Upper lobe of left lung (tissue), 6 donors: ENCODE measurements around the gene RNF212B. TPM values are rescaled to one million over a fixed set of nuclear protein-coding genes. Genes with fewer than 3 reads are reported as not detected.
"Not testable (repeated sequence)": the region's sequence is repeated elsewhere in the genome, so short reads cannot be mapped to it uniquely, and the experiment has no call there.

Source experiments
- ATAC-seq, 2 donors: fragments of 200-7000 bp; cut with Tn5 transposase; one replicate each; pipeline ENCODE4 v1.9.1; 2022; ENCODE audit warnings: mild to moderate bottlenecking in 2 of 2, moderate library complexity in 2 of 2; ENCODE audit not compliant: low FRiP score in 2 of 2
- DNase-seq, 2 donors: peaks; one replicate each; pipeline ENCODE4 v3.0.0-alpha.2; 2019 to 2020
- H3K27ac ChIP-seq, 4 donors: fragments of 200-600 bp; sonication (generic); one replicate each; pipeline ENCODE4 v1.5.1; 2016 to 2019
- H3K27me3 ChIP-seq, 4 donors: fragments of 200-600 bp; sonication (generic); one replicate each; pipeline ENCODE4 v1.5.1; 2017 to 2019
- H3K36me3 ChIP-seq, 4 donors: fragments of 200-600 bp; sonication (generic); one replicate each; pipeline ENCODE4 v1.5.1; 2016 to 2019
- H3K4me1 ChIP-seq, 4 donors: fragments of 200-600 bp; sonication (generic); one replicate each; pipeline ENCODE4 v1.5.1; 2018 to 2019
- H3K4me3 ChIP-seq, 4 donors: fragments of 200-600 bp; sonication (generic); one replicate each; pipeline ENCODE4 v1.5.1; 2017 to 2019; ENCODE audit warnings: mild to moderate bottlenecking in 2 of 4, moderate library complexity in 1 of 4
- H3K9me3 ChIP-seq, 4 donors: fragments of 200-600 bp; sonication (generic); one replicate each; pipeline ENCODE4 v1.5.1; 2018 to 2019
- CTCF ChIP-seq, 6 experiments: fragments of 450-650 bp in 4 of 6; fragments of 200-600 bp in 2 of 6; sonication (generic) in 2 of 6; IDR thresholded peaks; one replicate each; pipeline ENCODE4 v1.5.1; 2016 to 2019; ENCODE audit warnings: antibody characterized with exemption in 6 of 6
- EP300 ChIP-seq, 4 donors: sonication (generic); formaldehyde crosslinking; IDR thresholded peaks; one replicate each; pipeline ENCODE4 v1.5.1; 2017; ENCODE audit warnings: antibody characterized with exemption in 4 of 4, control low read depth in 2 of 4
- POLR2A ChIP-seq, 4 donors: fragments of 450-650 bp; IDR thresholded peaks; one replicate each; pipeline ENCODE4 v1.5.1; 2016 to 2017; ENCODE audit warnings: antibody characterized with exemption in 4 of 4, mild to moderate bottlenecking in 2 of 4
- POLR2AphosphoS5 ChIP-seq, 2 donors: sonication (generic); formaldehyde crosslinking; IDR thresholded peaks; one replicate each; pipeline ENCODE4 v1.5.1; 2017; ENCODE audit warnings: antibody characterized with exemption in 2 of 2
- WGBS, 2 donors: methylation state at CpG; one replicate each; pipeline ENCODE4 v1.1.5; 2017 to 2018; 5-methylcytosine and 5-hydroxymethylcytosine counted together
- total RNA-seq, 6 donors: library from RNA; depleted of rRNA in 4 of 6; stranded (reverse); fragments of >200 nt in 4 of 6; gene quantifications; one replicate each; pipeline versions ENCODE4 v1.1.0 to v1.2.1, GENCODE V29; 2016 to 2021
- donor health status: DM: no; HTN: no; CAD: no; lungs with moderate emphysema.
- donor health status: DM: no; HTN: yes; CAD: no; lungs with severe emphysema.

RNF212B gene
- total RNA-seq, result not detected

GRCh38 chr14:23237772-23238594 is at the start of gene RNF212B:
TSS of gene RNF212B (plus strand) at chr14:23237936. CDS start at chr14:23240346, 2,410 bp downstream.
- Histone ChIP-seq H3K4me1 (peaks cover 0 to 10% (median 6%) of the 10 kb centered on the region in 4 donors), H3K27ac (peak within 1 kb of the TSS in 1 of 4 donors; percentile 52), H3K4me3 (peak within 1 kb of the TSS in 3 of 4 donors; percentile 21 to 38 (median 27)), H3K9me3 (no peaks in the 10 kb centered on the region), H3K27me3 (no peaks in the 10 kb centered on the region), H3K36me3 (no peaks in the 10 kb centered on the region)
- peak in 1 of 2 donors; percentile 43 for TF ChIP-seq POLR2AphosphoS5 (IDR thresholded peaks at IDR 0.05)
- no peak for TF ChIP-seq POLR2A (IDR thresholded peaks at IDR 0.05)
- TF ChIP-seq CTCF (IDR thresholded peaks at IDR 0.05), result no peak
- no peak for TF ChIP-seq EP300 (IDR thresholded peaks at IDR 0.05)
- DNase-seq (peak; percentile 96 to 98), ATAC-seq (peak; percentile 98 to 100)
- 30% methylated on average over 39 of the region's 39 CpGs for WGBS, 2 donors

GRCh38 chr14:23193432-23193831 is 44.3 kb upstream of the RNF212B start:
- no peaks in the 10 kb centered on the region for H3K9me3 ChIP-seq
- no peak for DNase-seq
- 58 to 65% methylated on average over 3 of the region's 3 CpGs for WGBS, 2 donors
- no peaks in the 10 kb centered on the region for H3K36me3 ChIP-seq
- no peak overlapping the region for H3K4me3 ChIP-seq
- TF ChIP-seq POLR2AphosphoS5 (IDR thresholded peaks at IDR 0.05) (no peak), CTCF (IDR thresholded peaks at IDR 0.05) (no peak), EP300 (IDR thresholded peaks at IDR 0.05) (no peak), POLR2A (IDR thresholded peaks at IDR 0.05) (no peak)
- H3K4me1 ChIP-seq, result no peaks in the 10 kb centered on the region
- H3K27me3 ChIP-seq, result no peaks in the 10 kb centered on the region
- no peak overlapping the region for H3K27ac ChIP-seq
- ATAC-seq, result no peak

GRCh38 chr14:23195552-23196101 is 42.1 kb upstream of the RNF212B start:
- no peaks in the 10 kb centered on the region for H3K36me3 ChIP-seq
- WGBS, 2 donors, result 48 to 55% methylated on average over 7 of the region's 7 CpGs
- TF ChIP-seq POLR2A (IDR thresholded peaks at IDR 0.05) (no peak), EP300 (IDR thresholded peaks at IDR 0.05) (no peak), CTCF (IDR thresholded peaks at IDR 0.05) (no peak), POLR2AphosphoS5 (IDR thresholded peaks at IDR 0.05) (no peak)
- no peaks in the 10 kb centered on the region for H3K27me3 ChIP-seq
- H3K27ac ChIP-seq, result no peak overlapping the region
- H3K4me1 ChIP-seq, result no peaks in the 10 kb centered on the region
- ATAC-seq (no peak), DNase-seq (no peak)
- H3K9me3 ChIP-seq, result no peaks in the 10 kb centered on the region
- no peak overlapping the region for H3K4me3 ChIP-seq

GRCh38 chr14:23196487-23196886 is 41.2 kb upstream of the RNF212B start:
- DNase-seq, H3K27me3 ChIP-seq, H3K4me3 ChIP-seq, H3K9me3 ChIP-seq, H3K27ac ChIP-seq, ATAC-seq, H3K4me1 ChIP-seq, H3K36me3 ChIP-seq: not testable (repeated sequence)
- WGBS, 2 donors, result 92 to 93% methylated on average over 2 of the region's 2 CpGs

GRCh38 chr14:23199141-23199540 is 38.6 kb upstream of the RNF212B start:
- not testable (repeated sequence) for DNase-seq, H3K4me1 ChIP-seq, H3K4me3 ChIP-seq, H3K9me3 ChIP-seq, ATAC-seq, H3K27me3 ChIP-seq, H3K36me3 ChIP-seq, H3K27ac ChIP-seq
- WGBS, 2 donors, result 75 to 83% methylated on average over 1 of the region's 1 CpG
